ENCODE data around the gene RASL12.

DNA sequence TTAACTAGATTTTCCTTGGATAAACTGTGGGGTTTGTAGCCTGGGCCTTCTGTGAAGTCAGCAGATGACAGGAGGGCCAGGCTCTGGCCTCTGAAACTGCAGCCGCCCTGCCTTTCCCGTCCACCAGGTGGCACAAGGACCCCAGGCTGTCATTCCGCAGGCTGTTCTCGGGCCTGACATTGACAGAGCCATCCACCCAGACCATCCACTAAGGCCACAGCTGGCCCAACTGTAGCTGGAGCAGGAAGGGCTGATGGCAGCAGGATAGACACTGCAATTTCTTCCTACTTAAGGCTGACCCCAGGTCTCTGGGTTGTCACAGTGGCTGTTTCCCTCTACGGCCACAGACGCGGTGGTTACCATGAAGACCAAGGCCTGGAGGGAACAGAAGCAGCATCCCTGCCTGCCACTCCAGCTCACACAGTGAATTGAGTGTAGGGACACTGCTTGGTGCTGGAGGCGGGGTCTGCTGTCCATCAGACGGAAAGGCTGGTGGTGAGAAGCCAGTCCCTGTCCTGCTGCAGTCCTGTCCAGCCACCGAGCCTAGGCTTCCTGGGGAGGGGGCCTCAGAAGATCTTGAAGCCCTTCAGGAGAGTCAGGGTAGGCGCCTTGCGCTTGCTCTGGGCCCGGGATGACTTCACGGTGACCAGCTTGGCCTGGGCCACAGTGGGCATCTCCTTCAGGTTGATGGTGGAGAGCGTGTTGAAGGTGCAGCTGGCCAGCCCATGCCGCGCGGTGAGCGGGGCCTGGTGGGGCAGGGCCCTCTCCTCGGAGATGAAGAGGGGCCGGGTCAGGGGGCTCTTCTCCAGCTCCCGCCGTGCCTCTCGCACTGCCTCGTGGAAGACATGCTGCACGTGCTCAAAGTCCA lies 13.2 kb downstream of the RASL12 start:
- TF ChIP-seq CTCF (IDR thresholded peaks at IDR 0.05; ENCODE audit: insufficient read depth, low read length, poor library complexity, severe bottlenecking) (peak; percentile 72), EZH2phosphoT487 (conservative IDR thresholded peaks at IDR 0.05; ENCODE audit: low read length) (no peak)
